ENCODE measurements around the gene GUCY1A2.
"Not testable (repeated sequence)": the region's sequence is repeated elsewhere in the genome, so short reads cannot be mapped to it uniquely, and the experiment has no call there.

Gene GUCY1A2

GRCh38 chr11:106939157-106939556 lies 79.1 kb downstream of the GUCY1A2 start:
- DNase-seq = no peak

GRCh38 chr11:106937111-106937510 lies 81.2 kb downstream of the GUCY1A2 start:
- DNase-seq = no peak

DNA sequence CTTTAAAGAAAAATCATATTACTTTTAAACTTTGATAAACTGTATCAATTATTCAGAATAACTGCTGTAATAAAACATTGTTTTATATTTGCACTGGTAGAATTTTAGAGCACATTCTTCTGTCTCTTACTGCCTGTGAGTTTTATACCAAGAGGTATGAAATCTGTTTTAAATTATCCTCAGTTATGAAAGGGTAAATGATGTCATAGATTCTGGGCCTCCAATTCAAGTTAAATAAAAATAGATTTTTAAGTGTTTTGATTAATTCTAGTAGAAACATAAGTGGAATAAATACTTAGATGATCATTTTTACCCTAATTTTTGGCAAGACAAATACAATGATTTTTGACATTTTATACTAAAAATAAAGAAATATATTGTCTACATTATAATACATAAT lies 93.0 kb downstream of the GUCY1A2 start:
- no peak for DNase-seq

DNA sequence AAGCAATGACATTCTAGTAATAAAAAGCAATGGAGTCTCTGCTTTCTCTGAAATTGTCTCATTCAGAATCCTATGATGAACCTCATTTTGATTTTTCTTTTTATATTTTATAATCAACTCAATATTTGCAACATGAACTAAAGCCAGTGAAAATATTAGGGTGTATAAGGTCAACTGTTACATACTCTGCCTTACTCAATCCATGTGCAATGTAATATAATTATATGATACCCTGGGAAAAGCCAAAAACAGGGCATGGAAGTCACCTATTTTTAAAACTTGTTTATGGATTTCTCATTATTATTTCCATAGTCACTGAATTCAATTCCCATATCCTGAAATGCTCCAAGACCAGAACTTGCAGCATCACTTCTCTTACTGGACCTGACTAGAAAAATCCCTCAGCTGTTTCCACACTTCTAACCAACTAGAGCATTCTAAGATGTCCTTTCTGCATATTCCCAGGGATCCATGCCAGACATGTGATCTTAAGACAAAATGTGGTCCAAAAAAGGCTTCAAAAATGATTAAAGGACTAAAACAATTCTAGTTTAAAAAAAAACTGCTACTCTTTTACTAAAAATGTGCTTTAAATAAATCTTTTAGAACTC lies 97.3 kb downstream of the GUCY1A2 start:
- DNase-seq = no peak

DNA sequence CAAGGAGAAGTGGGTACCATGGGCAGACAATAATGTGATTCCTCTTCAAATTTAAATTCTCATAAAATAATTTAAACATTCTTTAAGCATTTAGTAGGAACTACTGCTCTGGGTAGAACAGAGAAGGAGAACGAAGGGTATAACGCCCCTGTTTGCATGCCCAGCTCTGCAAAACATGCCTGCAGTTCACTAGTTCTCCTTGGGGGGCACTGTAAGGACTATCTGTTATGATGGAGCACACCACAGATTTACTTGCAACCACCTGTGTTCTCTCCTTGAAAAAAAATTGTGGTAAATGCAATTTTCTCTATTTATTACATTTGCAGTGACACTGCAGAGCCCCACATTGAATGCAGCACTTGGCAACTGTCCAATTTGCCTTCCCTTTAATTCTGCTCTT lies 100.3 kb downstream of the GUCY1A2 start:
- no peak for DNase-seq

- no peak for DNase-seq
These were observed 103.9 kb downstream of the GUCY1A2 start for GRCh38 chr11:106914409-106914808.

DNA sequence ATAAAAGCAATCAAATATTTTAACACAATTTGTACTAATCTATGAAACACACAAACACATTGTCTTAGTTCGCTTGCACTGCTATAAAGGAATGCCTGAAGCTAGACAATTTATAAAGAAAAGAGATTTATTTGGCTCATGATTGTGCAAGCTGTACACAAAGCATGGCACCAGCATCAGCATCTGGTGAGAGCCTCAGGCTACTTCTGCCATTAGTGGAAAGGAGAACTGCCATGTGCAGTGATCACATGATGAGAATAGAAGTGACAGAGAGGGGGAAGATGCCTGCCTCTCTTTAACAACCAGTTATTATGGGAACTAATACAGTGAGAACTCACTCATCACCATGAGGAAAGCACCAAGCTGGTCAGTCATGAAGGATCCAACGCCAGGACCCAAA lies 105.1 kb downstream of the GUCY1A2 start:
- no peak for DNase-seq

- DNase-seq = no peak
These were observed 113.5 kb downstream of the GUCY1A2 start for GRCh38 chr11:106904826-106905225.

- DNase-seq = no peak
These were observed 128.6 kb downstream of the GUCY1A2 start for GRCh38 chr11:106889718-106890117.

GRCh38 chr11:106888386-106888785 lies 129.9 kb downstream of the GUCY1A2 start:
- DNase-seq = no peak

DNA sequence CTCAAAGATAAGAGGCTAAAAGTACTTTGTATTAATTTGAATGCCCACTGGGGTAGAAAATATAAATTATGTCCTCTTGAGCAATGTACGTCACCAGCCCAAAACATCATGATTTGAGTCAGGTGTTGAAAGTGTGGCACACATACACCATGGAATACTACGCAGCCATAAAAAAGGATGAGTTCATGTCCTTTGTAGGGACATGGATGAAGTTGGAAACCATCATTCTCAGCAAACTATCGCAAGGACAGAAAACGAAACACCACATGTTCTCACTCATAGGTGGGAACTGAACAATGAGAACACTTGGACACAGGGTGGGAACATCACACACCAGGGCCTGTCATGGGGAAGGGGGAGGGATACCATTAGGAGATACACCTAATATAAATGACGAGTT lies 134.6 kb downstream of the GUCY1A2 start:
- DNase-seq = not testable (repeated sequence)

- no peak for DNase-seq
These were observed 138.3 kb downstream of the GUCY1A2 start for GRCh38 chr11:106879832-106880546.

DNA sequence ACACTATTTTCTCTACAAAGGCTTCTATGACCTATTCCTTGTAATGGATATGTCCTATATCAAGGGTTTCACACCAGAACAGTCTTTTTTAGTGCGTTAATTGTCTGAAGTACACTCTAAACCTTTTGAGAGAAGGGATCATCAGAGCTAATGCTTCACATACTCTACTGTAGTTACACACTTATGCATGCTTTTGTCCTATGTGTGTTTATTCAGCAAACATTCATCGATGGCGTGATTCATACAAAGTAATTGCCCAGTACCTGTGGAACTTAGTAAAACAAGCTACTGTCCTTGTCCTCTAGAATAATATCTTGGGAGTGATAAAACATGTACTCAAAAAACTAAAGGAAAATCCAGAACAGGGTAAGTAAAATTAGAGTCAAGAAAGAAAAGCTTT lies 139.2 kb downstream of the GUCY1A2 start:
- no peak for DNase-seq

- no peak for DNase-seq
These were observed 143.3 kb downstream of the GUCY1A2 start for GRCh38 chr11:106875013-106875412.

- no peak for DNase-seq
These were observed 146.0 kb downstream of the GUCY1A2 start for GRCh38 chr11:106872246-106872645.

DNA sequence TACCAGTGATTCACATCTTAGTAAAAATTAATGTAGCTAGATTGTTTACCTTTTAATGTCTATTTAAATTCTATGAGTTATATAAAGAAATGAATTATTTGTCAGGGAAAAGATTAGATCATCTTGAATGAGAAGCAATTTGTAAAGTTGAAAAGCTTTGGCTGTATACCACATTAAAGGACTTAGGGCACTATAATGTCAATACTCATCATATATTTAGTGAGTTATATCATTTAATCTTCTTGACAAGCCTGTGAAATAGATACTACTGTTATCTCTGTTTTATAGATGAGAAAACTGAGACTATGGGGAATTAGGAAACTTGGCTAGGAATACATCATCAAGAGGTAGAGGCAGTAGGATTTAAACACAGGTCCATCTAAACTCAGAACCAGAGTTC lies 160.1 kb downstream of the GUCY1A2 start:
- DNase-seq = no peak

- no peak for DNase-seq
These were observed 161.7 kb downstream of the GUCY1A2 start for GRCh38 chr11:106856566-106856965.

GRCh38 chr11:106854429-106854828 lies 163.8 kb downstream of the GUCY1A2 start:
- DNase-seq = no peak

DNA sequence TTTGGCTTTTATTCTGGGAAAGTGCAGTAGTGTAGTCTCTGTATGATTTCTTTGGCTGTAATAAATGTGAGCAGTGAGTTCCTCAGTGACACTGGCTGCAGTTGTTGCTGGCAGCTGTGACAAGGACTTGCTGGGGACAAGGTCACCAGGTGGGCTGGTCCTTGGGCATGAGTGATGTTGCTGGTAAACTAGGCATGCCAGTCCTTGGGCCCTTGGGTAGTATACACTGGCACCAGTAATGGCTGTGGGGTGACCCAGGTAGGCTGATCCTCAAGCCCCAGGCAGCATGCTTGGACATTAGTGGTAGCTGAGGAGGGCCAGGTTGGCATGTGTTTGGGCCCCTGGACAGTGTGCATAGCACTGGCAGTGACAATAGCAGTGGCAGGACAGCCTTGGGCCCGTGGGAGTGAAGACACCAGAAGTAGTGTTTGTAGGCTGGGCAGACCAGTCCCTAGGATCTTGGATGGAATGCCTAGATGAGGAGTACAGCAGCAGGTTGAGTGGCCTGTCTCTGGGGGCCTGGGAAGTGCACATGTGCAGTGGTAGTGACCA lies 164.3 kb downstream of the GUCY1A2 start:
- no peak for DNase-seq

DNA sequence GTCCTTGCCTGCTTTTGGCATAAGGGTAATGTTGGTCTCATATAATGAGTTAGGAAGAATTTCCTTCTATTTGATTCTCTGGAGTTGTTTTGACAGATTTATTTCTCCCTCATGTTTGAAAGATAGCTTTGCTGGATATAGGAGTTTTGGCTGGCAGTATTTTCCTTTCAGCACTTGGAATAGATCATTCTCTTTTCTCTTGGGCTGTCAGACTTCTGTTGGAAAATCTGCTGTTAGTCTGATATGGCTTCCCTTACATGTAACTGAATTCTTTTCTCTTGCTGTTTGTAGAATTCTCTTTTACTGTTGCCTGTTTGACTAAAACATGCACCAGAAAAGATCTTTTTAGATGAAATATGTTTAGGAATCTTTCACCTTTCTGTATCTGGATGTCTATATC lies 165.5 kb downstream of the GUCY1A2 start:
- DNase-seq = no peak

DNA sequence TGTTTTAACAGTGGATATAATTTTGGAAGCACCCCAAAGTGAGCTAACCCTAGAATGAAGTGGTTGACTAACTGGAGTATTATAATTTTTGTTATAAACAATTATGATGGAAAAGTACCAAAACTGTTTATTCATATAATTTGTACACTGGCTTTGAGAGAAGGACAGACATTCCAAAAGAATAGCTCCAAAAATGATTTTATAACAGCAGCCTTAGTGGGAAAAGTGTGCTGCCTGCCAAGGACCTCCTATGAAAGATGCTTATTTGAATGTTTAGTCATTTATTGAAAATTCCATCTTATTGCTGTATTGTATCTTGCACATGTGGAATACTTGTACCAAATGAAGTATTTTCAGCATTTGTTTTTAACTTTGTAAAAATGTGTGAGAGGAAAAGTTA lies 169.8 kb downstream of the GUCY1A2 start:
- no peak for DNase-seq

DNA sequence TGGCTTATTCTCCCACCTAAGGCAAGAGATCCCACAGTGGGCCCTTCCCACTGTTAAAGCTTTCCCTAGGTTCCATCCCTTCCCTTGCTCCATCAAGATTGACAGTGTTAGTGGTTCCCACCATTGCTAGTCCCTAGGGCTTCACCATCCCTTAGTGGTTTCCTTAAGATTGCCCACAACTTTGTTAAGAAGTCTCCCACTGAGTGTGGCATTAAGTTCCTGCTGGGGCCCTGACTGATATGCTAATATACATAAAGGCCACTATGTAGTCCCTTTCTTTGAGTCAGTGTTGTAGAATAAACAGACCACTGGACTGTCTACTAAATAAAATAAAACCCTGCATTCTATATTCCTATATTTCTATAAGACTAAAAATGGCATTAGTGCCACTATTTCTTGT lies 176.1 kb downstream of the GUCY1A2 start:
- DNase-seq = no peak

GRCh38 chr11:106840947-106841346 lies 177.3 kb downstream of the GUCY1A2 start:
- no peak for DNase-seq

DNA sequence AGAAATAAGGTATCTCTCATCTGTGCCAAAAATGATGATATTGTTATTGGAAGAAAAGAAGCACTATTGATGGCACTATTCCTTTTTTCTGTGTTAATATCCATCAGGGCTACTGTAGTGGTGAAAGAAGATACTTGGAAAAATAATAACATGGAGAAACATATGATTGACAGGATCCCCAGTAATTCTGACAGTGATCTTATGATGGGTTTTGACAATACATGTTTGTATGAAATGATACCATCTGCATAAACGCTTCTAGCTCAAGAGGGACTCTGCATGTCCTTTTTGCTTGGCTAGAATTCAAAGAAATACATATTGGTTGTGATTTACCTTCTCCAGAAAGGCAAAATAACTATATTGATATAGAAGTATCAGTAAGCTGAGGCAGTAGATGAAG lies 178.1 kb downstream of the GUCY1A2 start:
- no peak for DNase-seq

DNA sequence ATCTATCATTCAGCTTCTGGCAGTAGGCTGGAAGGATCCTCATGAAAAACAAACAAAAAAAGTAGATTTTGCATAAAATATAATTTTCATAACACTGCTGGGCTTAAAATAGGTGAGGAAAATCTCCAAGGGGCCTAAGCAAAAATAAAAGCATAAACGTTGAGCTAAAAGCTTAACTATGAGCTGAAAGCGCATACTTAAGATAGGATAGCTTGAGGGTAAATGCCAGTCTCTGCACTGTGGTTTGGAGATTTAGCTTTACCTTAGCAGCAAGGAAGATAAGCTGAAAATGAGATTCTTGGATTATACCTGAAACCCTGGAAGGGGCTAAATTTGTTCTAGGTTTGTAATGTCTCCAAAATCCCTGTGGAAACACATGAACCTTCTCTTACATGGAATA lies 183.7 kb downstream of the GUCY1A2 start:
- no peak for DNase-seq
